WTC11 (cell line): ENCODE measurements around the gene MAST4. TPM values are rescaled to one million over a fixed set of nuclear protein-coding genes. Genes with fewer than 3 reads are reported as not detected.

Source experiments
- ATAC-seq: fragments of 200-7000 bp; cut with Tn5 transposase; 2 replicates; pipeline ENCODE4 v1.10.0; 2021; ENCODE audit warnings: mild to moderate bottlenecking, moderate library complexity
- CTCF ChIA-PET: fragments of 300-600 bp; sonication (Branson Sonifier 250); formaldehyde crosslinking; loops from one replicate; lab custom pipeline; 2021; ENCODE audit warnings: antibody characterized with exemption; lab: Charles Lee
- POLR2A ChIA-PET: fragments of 350-600 bp; sonication (Branson Sonifier 250); formaldehyde crosslinking; loops from one replicate; lab custom pipeline; 2021; ENCODE audit warnings: antibody characterized with exemption; lab: Charles Lee
- DNase-seq: peaks from one replicate; pipeline ENCODE4 v3.0.0; 2021; ENCODE audit warnings: low spot score
- H3K27ac Mint-ChIP-seq: 2 replicates; pipeline ENCODE4 v1.8.0; 2021; ENCODE audit warnings: mixed read lengths
- H3K27me3 Mint-ChIP-seq: 2 replicates; pipeline ENCODE4 v1.8.0; 2021; ENCODE audit warnings: low read depth, mild to moderate bottlenecking, moderate library complexity, mixed read lengths
- H3K36me3 Mint-ChIP-seq: 2 replicates; pipeline ENCODE4 v1.8.0; 2021; ENCODE audit warnings: mixed read lengths
- H3K4me1 Mint-ChIP-seq: 2 replicates; pipeline ENCODE4 v1.8.0; 2022; ENCODE audit warnings: mixed read lengths
- H3K4me3 Mint-ChIP-seq: 2 replicates; pipeline ENCODE4 v1.8.0; 2021; ENCODE audit warnings: mild to moderate bottlenecking, moderate library complexity, mixed read lengths
- H3K9me3 Mint-ChIP-seq: 2 replicates; pipeline ENCODE4 v1.8.0; 2021; ENCODE audit warnings: mixed read lengths
- CBFB ChIP-seq: sonication (generic); formaldehyde crosslinking; IDR thresholded peaks from 2 replicates; pipeline ENCODE4 v1.8.1; 2022; ENCODE audit warnings: mild to moderate bottlenecking, low read depth, missing genetic modification reagents
- ERG ChIP-seq: fragments of 250-450 bp; sonication (Bioruptor Pico); IDR thresholded peaks from 2 replicates; pipeline ENCODE4 v1.8.0; 2021; ENCODE audit warnings: mild to moderate bottlenecking
- ESRRA ChIP-seq: sonication (generic); formaldehyde crosslinking; IDR thresholded peaks from 2 replicates; pipeline ENCODE4 v1.8.1; 2022; ENCODE audit warnings: mild to moderate bottlenecking, missing genetic modification reagents, borderline replicate concordance
- GTF2I ChIP-seq: fragments of 250-450 bp; sonication (Bioruptor Pico); conservative IDR thresholded peaks from 2 replicates; pipeline ENCODE4 v1.4.0; 2021; ENCODE audit warnings: mild to moderate bottlenecking
- JAZF1 ChIP-seq: fragments of 250-450 bp; sonication (Bioruptor Pico); IDR thresholded peaks from 2 replicates; pipeline ENCODE4 v1.9.0; 2021; ENCODE audit warnings: moderate library complexity, mild to moderate bottlenecking, inconsistent platforms
- MYBL2 ChIP-seq: sonication (generic); formaldehyde crosslinking; IDR thresholded peaks from 2 replicates; pipeline ENCODE4 v1.8.1; 2023; ENCODE audit warnings: mild to moderate bottlenecking, moderate library complexity, missing genetic modification reagents
- PRRX2 ChIP-seq: fragments of 250-450 bp; sonication (Bioruptor Pico); IDR thresholded peaks from 2 replicates; pipeline ENCODE4 v1.8.0; 2021; ENCODE audit warnings: mild to moderate bottlenecking
- STAT6 ChIP-seq: sonication (generic); formaldehyde crosslinking; conservative IDR thresholded peaks from 2 replicates; pipeline ENCODE4 v1.8.1; 2023; ENCODE audit warnings: mild to moderate bottlenecking, low read depth, missing genetic modification reagents, moderate library complexity
- USF2 ChIP-seq: sonication (generic); formaldehyde crosslinking; IDR thresholded peaks from 2 replicates; pipeline ENCODE4 v1.8.1; 2023; ENCODE audit warnings: mild to moderate bottlenecking, missing genetic modification reagents, moderate library complexity
- ZNF281 ChIP-seq: sonication (generic); formaldehyde crosslinking; IDR thresholded peaks from 2 replicates; pipeline ENCODE4 v1.8.0; 2023; ENCODE audit warnings: mild to moderate bottlenecking, missing genetic modification reagents
- total RNA-seq: library from RNA; stranded (reverse); gene quantifications from 3 replicates; pipeline ENCODE4 v1.2.3, GENCODE V29; 2021
- TF ChIP-seq, protein P1 (sequence below): sonication (generic); formaldehyde crosslinking; IDR thresholded peaks from 2 replicates; pipeline ENCODE4 v1.8.1; 2022; ENCODE audit warnings: mild to moderate bottlenecking, missing genetic modification reagents, moderate library complexity, borderline replicate concordance
- TF ChIP-seq, protein P2 (sequence below): sonication (generic); formaldehyde crosslinking; IDR thresholded peaks from 2 replicates; pipeline ENCODE4 v1.8.1; 2023; ENCODE audit warnings: mild to moderate bottlenecking, missing genetic modification reagents, moderate library complexity
- TF ChIP-seq, protein P3 (sequence below): fragments of 250-450 bp; sonication (Bioruptor Pico); IDR thresholded peaks from 2 replicates; pipeline ENCODE4 v1.9.0; 2021; ENCODE audit warnings: mild to moderate bottlenecking, borderline replicate concordance

MAST4 gene
- total RNA-seq, 1 experiment from 2014 or later = 8.0 TPM

DNA sequence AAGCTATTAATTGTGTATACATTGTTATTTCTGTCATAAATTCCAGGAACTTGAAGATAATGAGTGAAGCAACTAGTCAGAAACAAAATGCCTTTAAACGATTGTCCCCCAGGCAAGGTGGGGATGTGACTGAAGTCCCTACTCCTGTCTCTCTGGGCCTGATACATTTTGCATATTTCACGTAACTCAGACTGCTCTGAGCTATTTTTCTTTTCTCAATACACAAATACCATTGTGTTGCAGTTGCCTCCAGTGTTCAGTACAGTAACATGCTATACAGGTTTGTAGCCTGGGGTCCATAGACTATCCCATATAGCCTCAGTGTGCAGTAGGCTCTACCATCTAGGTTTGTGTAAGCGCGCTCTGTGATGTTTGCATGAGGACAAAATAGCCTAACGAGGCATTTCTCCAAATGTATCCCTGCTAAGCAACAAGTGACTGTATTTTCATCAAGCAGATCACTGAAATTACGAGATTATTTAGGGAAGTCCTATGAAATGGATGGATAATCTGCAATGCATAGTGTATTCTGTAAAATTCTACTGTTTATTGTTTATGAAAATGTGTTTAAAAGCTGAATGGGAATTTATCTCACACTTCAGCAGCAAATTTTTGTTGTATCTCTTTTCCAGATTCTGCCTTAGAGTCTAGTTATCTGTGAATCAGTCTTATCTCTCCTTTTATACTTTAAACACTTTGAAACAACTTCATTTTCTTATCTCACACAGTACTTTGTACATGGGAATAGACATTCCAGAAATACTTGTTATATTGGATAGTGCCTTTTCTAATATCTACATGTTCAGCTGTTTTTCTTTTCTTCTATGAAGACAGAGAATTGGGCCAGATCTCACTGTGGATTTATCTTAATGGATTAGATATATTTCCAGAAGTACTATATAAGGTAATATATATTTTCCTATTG is 449.9 kb downstream of the MAST4 start:
- no peaks in the 10 kb centered on the region; the same call in 1 of the 2 replicates for H3K27me3 Mint-ChIP-seq
- no peak for ATAC-seq
- H3K4me1 Mint-ChIP-seq = peaks cover 30% of the 10 kb centered on the region
- CTCF ChIA-PET = no interaction called here
- H3K36me3 Mint-ChIP-seq = no peaks in the 10 kb centered on the region
- no peak for DNase-seq
- H3K27ac Mint-ChIP-seq = no peak overlapping the region
- TF ChIP-seq GTF2I (no peak), ESRRA (CRISPR knock-in tag) (no peak), STAT6 (CRISPR knock-in tag) (no peak), JAZF1 (CRISPR knock-in tag) (no peak), MYBL2 (CRISPR knock-in tag) (no peak), ZNF281 (no peak), ERG (no peak), PRRX2 (CRISPR knock-in tag) (no peak), CBFB (CRISPR knock-in tag) (no peak), USF2 (CRISPR knock-in tag) (no peak)
- TF ChIP-seq, protein P1, sequence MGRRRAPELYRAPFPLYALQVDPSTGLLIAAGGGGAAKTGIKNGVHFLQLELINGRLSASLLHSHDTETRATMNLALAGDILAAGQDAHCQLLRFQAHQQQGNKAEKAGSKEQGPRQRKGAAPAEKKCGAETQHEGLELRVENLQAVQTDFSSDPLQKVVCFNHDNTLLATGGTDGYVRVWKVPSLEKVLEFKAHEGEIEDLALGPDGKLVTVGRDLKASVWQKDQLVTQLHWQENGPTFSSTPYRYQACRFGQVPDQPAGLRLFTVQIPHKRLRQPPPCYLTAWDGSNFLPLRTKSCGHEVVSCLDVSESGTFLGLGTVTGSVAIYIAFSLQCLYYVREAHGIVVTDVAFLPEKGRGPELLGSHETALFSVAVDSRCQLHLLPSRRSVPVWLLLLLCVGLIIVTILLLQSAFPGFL (CRISPR knock-in tag) = no peak
- TF ChIP-seq, protein P2, sequence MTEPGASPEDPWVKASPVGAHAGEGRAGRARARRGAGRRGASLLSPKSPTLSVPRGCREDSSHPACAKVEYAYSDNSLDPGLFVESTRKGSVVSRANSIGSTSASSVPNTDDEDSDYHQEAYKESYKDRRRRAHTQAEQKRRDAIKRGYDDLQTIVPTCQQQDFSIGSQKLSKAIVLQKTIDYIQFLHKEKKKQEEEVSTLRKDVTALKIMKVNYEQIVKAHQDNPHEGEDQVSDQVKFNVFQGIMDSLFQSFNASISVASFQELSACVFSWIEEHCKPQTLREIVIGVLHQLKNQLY (CRISPR knock-in tag) = no peak
- TF ChIP-seq, protein P3, sequence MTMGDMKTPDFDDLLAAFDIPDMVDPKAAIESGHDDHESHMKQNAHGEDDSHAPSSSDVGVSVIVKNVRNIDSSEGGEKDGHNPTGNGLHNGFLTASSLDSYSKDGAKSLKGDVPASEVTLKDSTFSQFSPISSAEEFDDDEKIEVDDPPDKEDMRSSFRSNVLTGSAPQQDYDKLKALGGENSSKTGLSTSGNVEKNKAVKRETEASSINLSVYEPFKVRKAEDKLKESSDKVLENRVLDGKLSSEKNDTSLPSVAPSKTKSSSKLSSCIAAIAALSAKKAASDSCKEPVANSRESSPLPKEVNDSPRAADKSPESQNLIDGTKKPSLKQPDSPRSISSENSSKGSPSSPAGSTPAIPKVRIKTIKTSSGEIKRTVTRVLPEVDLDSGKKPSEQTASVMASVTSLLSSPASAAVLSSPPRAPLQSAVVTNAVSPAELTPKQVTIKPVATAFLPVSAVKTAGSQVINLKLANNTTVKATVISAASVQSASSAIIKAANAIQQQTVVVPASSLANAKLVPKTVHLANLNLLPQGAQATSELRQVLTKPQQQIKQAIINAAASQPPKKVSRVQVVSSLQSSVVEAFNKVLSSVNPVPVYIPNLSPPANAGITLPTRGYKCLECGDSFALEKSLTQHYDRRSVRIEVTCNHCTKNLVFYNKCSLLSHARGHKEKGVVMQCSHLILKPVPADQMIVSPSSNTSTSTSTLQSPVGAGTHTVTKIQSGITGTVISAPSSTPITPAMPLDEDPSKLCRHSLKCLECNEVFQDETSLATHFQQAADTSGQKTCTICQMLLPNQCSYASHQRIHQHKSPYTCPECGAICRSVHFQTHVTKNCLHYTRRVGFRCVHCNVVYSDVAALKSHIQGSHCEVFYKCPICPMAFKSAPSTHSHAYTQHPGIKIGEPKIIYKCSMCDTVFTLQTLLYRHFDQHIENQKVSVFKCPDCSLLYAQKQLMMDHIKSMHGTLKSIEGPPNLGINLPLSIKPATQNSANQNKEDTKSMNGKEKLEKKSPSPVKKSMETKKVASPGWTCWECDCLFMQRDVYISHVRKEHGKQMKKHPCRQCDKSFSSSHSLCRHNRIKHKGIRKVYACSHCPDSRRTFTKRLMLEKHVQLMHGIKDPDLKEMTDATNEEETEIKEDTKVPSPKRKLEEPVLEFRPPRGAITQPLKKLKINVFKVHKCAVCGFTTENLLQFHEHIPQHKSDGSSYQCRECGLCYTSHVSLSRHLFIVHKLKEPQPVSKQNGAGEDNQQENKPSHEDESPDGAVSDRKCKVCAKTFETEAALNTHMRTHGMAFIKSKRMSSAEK (CRISPR knock-in tag) = no peak
- H3K9me3 Mint-ChIP-seq = no peaks in the 10 kb centered on the region
- POLR2A ChIA-PET = no interaction called here
- H3K4me3 Mint-ChIP-seq = no peak overlapping the region
